ENCODE measurements around the gene HSFX3. TPM values are rescaled to one million over a fixed set of nuclear protein-coding genes. Genes with fewer than 3 reads are reported as not detected.

Gene HSFX3
- total RNA-seq, 1 experiment from 2014 or later = not detected

DNA sequence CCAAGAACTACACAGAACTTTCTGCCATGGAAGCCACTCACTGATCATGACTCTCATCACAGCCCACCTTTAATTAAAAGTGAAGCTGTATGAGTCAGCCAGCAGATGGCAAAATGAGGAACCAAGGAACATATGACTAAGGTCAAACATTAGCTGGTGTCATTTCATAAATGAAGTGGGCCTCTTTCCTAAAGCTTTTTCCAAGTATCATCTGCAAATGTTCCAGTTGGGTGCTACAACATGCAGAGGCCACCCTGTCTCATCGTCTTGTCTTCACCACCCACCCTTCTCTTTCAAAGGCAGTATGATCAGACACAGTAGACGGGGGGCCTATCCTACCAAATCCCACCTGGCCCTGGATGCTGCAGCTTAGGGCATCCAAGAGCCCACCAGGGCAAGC is 18.1 kb downstream of the HSFX3 start:
- no peak overlapping the region for H3K14ac ChIP-seq (ENCODE audit: insufficient read depth, low read length)
- no peaks in the 10 kb centered on the region; the same call in 1 of the 2 replicates for H3K27me3 Mint-ChIP-seq (ENCODE audit: low read depth)
- peaks cover 0 to 14% of the 10 kb centered on the region in 2 experiments; a peak in 2 of 4 replicates for H3K4me1 Mint-ChIP-seq
- no peak overlapping the region for H3K4ac ChIP-seq (ENCODE audit: low read depth, low read length)
- H3K27ac Mint-ChIP-seq = no peak overlapping the region
- H3K9me3 Mint-ChIP-seq = peaks cover 61 to 71% of the 10 kb centered on the region in 2 experiments
- peaks cover 3 to 13% (median 11%) of the 10 kb centered on the region in 3 experiments; a peak in 6 of 7 replicates for H3K36me3 Mint-ChIP-seq (ENCODE audit: insufficient read depth in 1 of 3, low read depth in 3 of 3)
- H3K27me3 ChIP-seq (ENCODE audit: insufficient read depth, low read length) = no peaks in the 10 kb centered on the region
- no peak overlapping the region for H2BK120ac ChIP-seq (ENCODE audit: low read depth, low read length, poor library complexity, severe bottlenecking)
- no peak overlapping the region for H2BK15ac ChIP-seq (ENCODE audit: low read depth, low read length)
- H4K91ac ChIP-seq (ENCODE audit: insufficient read length, low read depth, low read length) = no peak overlapping the region
- no peak overlapping the region for H2BK5ac ChIP-seq (ENCODE audit: insufficient read length, low read length)
- H3K56ac ChIP-seq (ENCODE audit: insufficient read length, low read depth, low read length) = no peak overlapping the region
- no peaks in the 10 kb centered on the region for H3K79me2 ChIP-seq (ENCODE audit: insufficient read depth, low read length)
- no peak overlapping the region for H2BK12ac ChIP-seq (ENCODE audit: insufficient read length, low read depth, low read length)
- H4K5ac ChIP-seq (ENCODE audit: insufficient read length, low read depth, low read length) = no peak overlapping the region
- H4K8ac ChIP-seq (replicated peaks; ENCODE audit: insufficient read length, low read depth, low read length) = no peak overlapping the region
- no CpG with 5 or more reads among the region's 2 CpGs for WGBS (ENCODE audit: extremely low coverage, insufficient read length, low lambda C conversion rate)
- no peak overlapping the region for H2AK5ac ChIP-seq (ENCODE audit: insufficient read length, low read length)
- no peaks in the 10 kb centered on the region for H3K23me2 ChIP-seq (ENCODE audit: insufficient read length, low read depth, low read length, poor library complexity, severe bottlenecking)
- no peak overlapping the region for H3K4me3 Mint-ChIP-seq
- TF ChIP-seq, protein P1, sequence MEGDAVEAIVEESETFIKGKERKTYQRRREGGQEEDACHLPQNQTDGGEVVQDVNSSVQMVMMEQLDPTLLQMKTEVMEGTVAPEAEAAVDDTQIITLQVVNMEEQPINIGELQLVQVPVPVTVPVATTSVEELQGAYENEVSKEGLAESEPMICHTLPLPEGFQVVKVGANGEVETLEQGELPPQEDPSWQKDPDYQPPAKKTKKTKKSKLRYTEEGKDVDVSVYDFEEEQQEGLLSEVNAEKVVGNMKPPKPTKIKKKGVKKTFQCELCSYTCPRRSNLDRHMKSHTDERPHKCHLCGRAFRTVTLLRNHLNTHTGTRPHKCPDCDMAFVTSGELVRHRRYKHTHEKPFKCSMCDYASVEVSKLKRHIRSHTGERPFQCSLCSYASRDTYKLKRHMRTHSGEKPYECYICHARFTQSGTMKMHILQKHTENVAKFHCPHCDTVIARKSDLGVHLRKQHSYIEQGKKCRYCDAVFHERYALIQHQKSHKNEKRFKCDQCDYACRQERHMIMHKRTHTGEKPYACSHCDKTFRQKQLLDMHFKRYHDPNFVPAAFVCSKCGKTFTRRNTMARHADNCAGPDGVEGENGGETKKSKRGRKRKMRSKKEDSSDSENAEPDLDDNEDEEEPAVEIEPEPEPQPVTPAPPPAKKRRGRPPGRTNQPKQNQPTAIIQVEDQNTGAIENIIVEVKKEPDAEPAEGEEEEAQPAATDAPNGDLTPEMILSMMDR (conservative IDR thresholded peaks at IDR 0.05) = no peak
- no peaks in the 10 kb centered on the region for H3K79me1 ChIP-seq (ENCODE audit: insufficient read depth, low read depth, low read length, poor library complexity, severe bottlenecking)
- H3K18ac ChIP-seq (ENCODE audit: insufficient read length, low read depth, low read length) = no peak overlapping the region
- no peak overlapping the region for H2BK20ac ChIP-seq (ENCODE audit: low read depth, low read length, poor library complexity, severe bottlenecking)
- H3K27ac ChIP-seq (ENCODE audit: insufficient read length, low read depth, low read length) = no peak overlapping the region
- no peak overlapping the region for H3K4me2 ChIP-seq (ENCODE audit: insufficient read depth, insufficient read length, low read length)
- H3K9me3 ChIP-seq (ENCODE audit: control insufficient read depth, low read depth, low read length) = peaks cover 15% of the 10 kb centered on the region
- H3K9ac ChIP-seq (ENCODE audit: extremely low read depth, insufficient read length, low read length) = no peak overlapping the region
- no peak overlapping the region for H3T11ph ChIP-seq (ENCODE audit: low read length)
- H3K4me1 ChIP-seq (ENCODE audit: insufficient read depth, low read length) = no peaks in the 10 kb centered on the region
- no peak overlapping the region for H3K23ac ChIP-seq (ENCODE audit: insufficient read length, low read depth, low read length)
- H2AFZ ChIP-seq (ENCODE audit: low read length) = no peak overlapping the region
- no peaks in the 10 kb centered on the region for H4K20me1 ChIP-seq (ENCODE audit: control insufficient read depth, insufficient read depth, insufficient read length)
- no peak for DNase-seq

Data from H9 (cell line).